IMR-90 (cell line): ENCODE results near the gene IFIT1B. TPM values are rescaled to one million over a fixed set of nuclear protein-coding genes. Genes with fewer than 3 reads are reported as not detected.
A peak's percentile ranks its signal among the peaks of the same experiment; 100 is the strongest.

Experiments
- ATAC-seq: fragments of 200-7000 bp; cut with Tn5 transposase; 2 replicates; pipeline ENCODE4 v1.9.1; 2020; ENCODE audit warnings: low read depth, mild to moderate bottlenecking, moderate library complexity
- BruUV-seq: library from RNA; stranded (reverse); fragments of 400-500 nt; replicated peaks from 2 replicates; lab custom pipeline; 2021; lab: Mats Ljungman, UMichigan
- CTCF ChIA-PET: fragments of 300-600 bp; formaldehyde crosslinking; extraction: SDS; loops from one replicate; lab custom pipeline; 2021; ENCODE audit warnings: antibody characterized with exemption; lab: Yijun Ruan, JAX
- POLR2A ChIA-PET: fragments of 300-600 bp; sonication (Branson Sonifier 250); formaldehyde crosslinking; loops from one replicate; lab custom pipeline; 2022; ENCODE audit warnings: antibody characterized with exemption; ENCODE audit not compliant: unreplicated experiment; lab: Charles Lee
- DNase-seq: peaks from one replicate; pipeline ENCODE4 v3.0.0; 2013
- H2AFZ ChIP-seq: replicated peaks from 2 replicates; pipeline ENCODE3; 2013; ENCODE audit warnings: low read length, mild to moderate bottlenecking; ENCODE audit not compliant: poor library complexity
- H2AK5ac ChIP-seq: 2 replicates; pipeline ENCODE4 v1.6.1; 2013; ENCODE audit warnings: low read depth, low read length, inconsistent platforms
- H2AK9ac ChIP-seq: replicated peaks from 2 replicates; pipeline ENCODE3; 2013; ENCODE audit warnings: mild to moderate bottlenecking, low read depth, low read length, moderate library complexity; ENCODE audit not compliant: poor library complexity
- H2BK120ac ChIP-seq: 2 replicates; pipeline ENCODE4 v1.6.1; 2013; ENCODE audit warnings: low read depth, low read length, inconsistent platforms
- H2BK15ac ChIP-seq: 3 replicates; pipeline ENCODE4 v1.6.1; 2013; ENCODE audit warnings: low read depth, low read length, inconsistent platforms
- H2BK20ac ChIP-seq: 2 replicates; pipeline ENCODE4 v1.6.1; 2013; ENCODE audit warnings: low read depth, mild to moderate bottlenecking, inconsistent platforms, low read length, moderate library complexity
- H2BK5ac ChIP-seq: 2 replicates; pipeline ENCODE4 v1.6.1; 2013; ENCODE audit warnings: mild to moderate bottlenecking, low read depth, low read length, inconsistent platforms; ENCODE audit not compliant: poor library complexity, severe bottlenecking
- H3K14ac ChIP-seq: replicated peaks from 2 replicates; pipeline ENCODE4 v1.6.1; 2013; ENCODE audit warnings: low read depth, low read length, inconsistent platforms
- H3K18ac ChIP-seq: 2 replicates; pipeline ENCODE4 v1.6.1; 2013; ENCODE audit warnings: low read depth, low read length, control low read depth
- H3K23ac ChIP-seq: 2 replicates; pipeline ENCODE4 v1.6.1; 2013; ENCODE audit warnings: low read depth, low read length, inconsistent platforms
- H3K27ac ChIP-seq: 2 replicates; pipeline ENCODE4 v1.5.1; 2013; ENCODE audit warnings: mild to moderate bottlenecking, control low read depth, low read length; ENCODE audit not compliant: insufficient read depth
- H3K27me3 ChIP-seq: 2 replicates; pipeline ENCODE4 v1.6.1; 2013; ENCODE audit warnings: low read length; ENCODE audit not compliant: control insufficient read depth, insufficient read depth
- H3K36me3 ChIP-seq: 2 replicates; pipeline ENCODE4 v1.6.1; 2013; ENCODE audit warnings: low read length, mixed read lengths; ENCODE audit not compliant: control insufficient read depth, insufficient read depth
- H3K4ac ChIP-seq: 2 replicates; pipeline ENCODE4 v1.6.1; 2013; ENCODE audit warnings: low read depth, low read length, inconsistent platforms
- H3K4me1 ChIP-seq: 2 replicates; pipeline ENCODE4 v1.6.1; 2013; ENCODE audit warnings: low read length, mixed read lengths; ENCODE audit not compliant: control insufficient read depth, insufficient read depth
- H3K4me2 ChIP-seq: 2 replicates; pipeline ENCODE4 v1.6.1; 2013; ENCODE audit warnings: low read depth, mild to moderate bottlenecking, control low read depth, low read length, moderate library complexity
- H3K4me3 ChIP-seq: 2 replicates; pipeline ENCODE4 v1.5.1; 2013; ENCODE audit warnings: low read depth, mild to moderate bottlenecking, control low read depth, low read length, moderate library complexity; ENCODE audit not compliant: insufficient read depth
- H3K56ac ChIP-seq: 2 replicates; pipeline ENCODE4 v1.6.1; 2013; ENCODE audit warnings: low read length, inconsistent platforms; ENCODE audit not compliant: insufficient read depth; ENCODE audit errors: extremely low read depth
- H3K79me1 ChIP-seq, 2 experiments: 2 replicates each; pipeline ENCODE4 v1.6.1; 2013; ENCODE audit warnings: low read length in 2 of 2, inconsistent platforms in 1 of 2, low read depth in 1 of 2
- H3K9ac ChIP-seq: 2 replicates; pipeline ENCODE4 v1.6.1; 2013; ENCODE audit warnings: low read depth, low read length, control low read depth
- H3K9me1 ChIP-seq: 2 replicates; pipeline ENCODE4 v1.6.1; 2013; ENCODE audit warnings: low read length, inconsistent platforms; ENCODE audit not compliant: insufficient read depth
- H3K9me3 ChIP-seq: 2 replicates; pipeline ENCODE4 v1.6.1; 2013; ENCODE audit warnings: low read length; ENCODE audit not compliant: control insufficient read depth, insufficient read depth
- H4K20me1 ChIP-seq: 2 replicates; pipeline ENCODE4 v1.6.1; 2013; ENCODE audit warnings: low read length, inconsistent platforms; ENCODE audit not compliant: insufficient read depth
- H4K5ac ChIP-seq: 2 replicates; pipeline ENCODE4 v1.6.1; 2013; ENCODE audit warnings: mild to moderate bottlenecking, low read depth, low read length, control low read depth
- H4K8ac ChIP-seq, 2 experiments: 2 replicates each; pipeline ENCODE4 v1.6.1; 2013; ENCODE audit warnings: low read depth in 2 of 2, low read length in 2 of 2, control low read depth in 1 of 2, inconsistent platforms in 1 of 2
- H4K91ac ChIP-seq: 2 replicates; pipeline ENCODE4 v1.6.1; 2013; ENCODE audit warnings: low read depth, low read length, inconsistent platforms; ENCODE audit not compliant: insufficient read depth
- BHLHE40 ChIP-seq: fragments of 150-350 bp; IDR thresholded peaks from 2 replicates; pipeline ENCODE4 v1.6.1; 2016; ENCODE audit warnings: mild to moderate bottlenecking, low read depth, low read length
- CEBPB ChIP-seq: IDR thresholded peaks from 2 replicates; pipeline ENCODE4 v1.6.1; 2012; ENCODE audit warnings: low read depth, low read length, improper control_type of control experiment
- CHD1 ChIP-seq: IDR thresholded peaks from 2 replicates; pipeline ENCODE4 v1.6.1; 2012; ENCODE audit warnings: low read depth, low read length, improper control_type of control experiment
- ELK1 ChIP-seq: fragments of 150-350 bp; IDR thresholded peaks from 2 replicates; pipeline ENCODE4 v1.6.1; 2016; ENCODE audit warnings: low read depth, mild to moderate bottlenecking, low read length, moderate library complexity, borderline replicate concordance
- RAD21 ChIP-seq: IDR thresholded peaks from 2 replicates; pipeline ENCODE4 v1.6.1; 2012; ENCODE audit warnings: low read length, improper control_type of control experiment
- RCOR1 ChIP-seq: IDR thresholded peaks from 2 replicates; pipeline ENCODE4 v1.6.1; 2012; ENCODE audit warnings: mild to moderate bottlenecking, low read length, improper control_type of control experiment; ENCODE audit not compliant: insufficient replicate concordance
- RFX5 ChIP-seq: IDR thresholded peaks from 2 replicates; pipeline ENCODE4 v1.8.0; 2012; ENCODE audit warnings: low read depth, mild to moderate bottlenecking, low read length, moderate library complexity
- USF2 ChIP-seq: fragments of 150-350 bp; IDR thresholded peaks from 2 replicates; pipeline ENCODE4 v1.6.1; 2017; ENCODE audit warnings: mild to moderate bottlenecking, antibody characterized with exemption, low read length, low read depth
- WGBS, 2 experiments: methylation state at CpG; one replicate each; pipeline versions ENCODE4 v1.1.5 to v1.1.7; 2013; ENCODE audit warnings: missing lambda C conversion rate in 2 of 2; ENCODE audit not compliant: insufficient read length in 1 of 2; ENCODE audit errors: extremely low coverage in 2 of 2; 5-methylcytosine and 5-hydroxymethylcytosine counted together
- dilution Hi-C: fragments of 300-500 bp; cut with HindIII; formaldehyde crosslinking; loops from one replicate; pipeline ENCODE4 v1.14.3; 2018; ENCODE audit warnings: low sequenced_read_pairs; ENCODE audit not compliant: unreplicated experiment
- in situ Hi-C: fragments of 300-500 bp; cut with MboI; formaldehyde crosslinking; loops from 3 replicates; pipeline ENCODE4 v1.14.3; 2019; ENCODE audit warnings: low sequenced_read_pairs, inconsistent platforms, mixed read lengths
- intact Hi-C: fragments of 100-400 bp; cut with micrococcal nuclease; formaldehyde crosslinking; loops from 2 replicates; pipeline ENCODE4 v1.10.0; 2022
- polyA plus RNA-seq, 3 experiments: library from polyadenylated mRNA; depleted of rRNA; stranded (reverse); fragments of >200 nt; gene quantifications; 2 replicates each; pipeline ENCODE4 v1.2.3, GENCODE V29; 2012; ENCODE audit warnings: low replicate concordance in 1 of 3
- total RNA-seq: library from RNA; depleted of rRNA; stranded (reverse); fragments of >200 nt; gene quantifications from 2 replicates; pipeline ENCODE4 v1.2.3, GENCODE V29; 2012

IFIT1B gene
- total and polyA plus RNA-seq, 2 of the 4 experiments (the other 2 are of a cell fraction), result not detected

- Histone ChIP-seq H3K9me3 (no peaks in the 10 kb centered on the region), H3K27ac (no peak overlapping the region), H3K4ac (no peak overlapping the region; the same call in 1 of the 2 replicates), H2BK120ac (peak overlapping the region; percentile 18; the same call in 1 of the 2 replicates), H2BK15ac (no peak overlapping the region), H2AK9ac (no peak overlapping the region), H3K14ac (no peak overlapping the region), H4K91ac (no peak overlapping the region), H4K5ac (no peak overlapping the region), H3K36me3 (no peaks in the 10 kb centered on the region), H2BK20ac (no peak overlapping the region), H2AK5ac (no peak overlapping the region), H2BK5ac (no peak overlapping the region), H3K9ac (no peak overlapping the region), H3K27me3 (no peaks in the 10 kb centered on the region), H3K18ac (no peak overlapping the region), H3K79me1 (no peaks in the 10 kb centered on the region), H4K20me1 (no peaks in the 10 kb centered on the region), H4K8ac (no peak overlapping the region), H3K23ac (no peak overlapping the region), H3K56ac (no peak overlapping the region), H3K4me1 (peaks cover 9% of the 10 kb centered on the region), H3K4me3 (no peak overlapping the region), H3K4me2 (no peak overlapping the region), H3K9me1 (peaks cover 8% of the 10 kb centered on the region), H2AFZ (no peak overlapping the region)
- in situ Hi-C loops, result no loop called here
- dilution Hi-C loops, result no loop called here
- no CpG with 5 or more reads among the region's 1 CpG for WGBS, 2 experiments
- no peak for DNase-seq
- no TSS peak for BruUV-seq
- intact Hi-C loops, result no loop called here
- ChIA-PET CTCF (no interaction called here), POLR2A (interaction anchor here (0.6 kb wide), 1 partner anchor 75 kb away, joined by 3 read pairs; no protein-coding TSS in a partner anchor)
- ATAC-seq, result no peak
- TF ChIP-seq RFX5 (no peak), CEBPB (no peak), BHLHE40 (no peak), ELK1 (no peak), RAD21 (no peak), RCOR1 (no peak), USF2 (no peak), CHD1 (no peak)
Measured at GRCh38 chr10:89357096-89357495, 20.8 kb upstream of the IFIT1B start.
